ENCODE measurements around the gene RFX1. TPM values are rescaled to one million over a fixed set of nuclear protein-coding genes. Genes with fewer than 3 reads are reported as not detected.

The RFX1 gene
- total and polyA plus RNA-seq, 9 donors = 1.8 to 9.5 (median 7.1) TPM

GRCh38 chr19:13952931-13953531, 53.1 kb downstream of the RFX1 start:
- H3K36me3 ChIP-seq (ENCODE audit: control insufficient read depth, insufficient read depth, low read length) = peaks cover 37% of the 10 kb centered on the region
- no peaks in the 10 kb centered on the region for H3K27me3 ChIP-seq (ENCODE audit: control insufficient read depth, insufficient read depth, low read length)
- H3K9me3 ChIP-seq (replicated peaks; ENCODE audit: control insufficient read depth, low read depth, low read length) = no peaks in the 10 kb centered on the region
- H3K27ac ChIP-seq (ENCODE audit: low read length) = peak overlapping the region; percentile 77
- WGBS (ENCODE audit: insufficient coverage) = 4% methylated on average over 10 of the region's 13 CpGs
- peak; percentile 73 for DNase-seq
- peaks cover 11% of the 10 kb centered on the region for H3K4me1 ChIP-seq (ENCODE audit: control insufficient read depth, insufficient read depth, low read length)
- peak overlapping the region; percentile 64 for H3K4me3 ChIP-seq (ENCODE audit: low read length)

- under 1% methylated on average over 49 of the region's 65 CpGs for WGBS (ENCODE audit: insufficient coverage)
- H3K9me3 ChIP-seq (replicated peaks; ENCODE audit: control insufficient read depth, low read depth, low read length) = no peaks in the 10 kb centered on the region
- peaks cover 30% of the 10 kb centered on the region for H3K36me3 ChIP-seq (ENCODE audit: control insufficient read depth, insufficient read depth, low read length)
- no peaks in the 10 kb centered on the region for H3K27me3 ChIP-seq (ENCODE audit: control insufficient read depth, insufficient read depth, low read length)
- DNase-seq = peak; percentile 100
- H3K27ac ChIP-seq (ENCODE audit: low read length) = peak within 1 kb of the TSS; percentile 77
- peak within 1 kb of the TSS; percentile 64 for H3K4me3 ChIP-seq (ENCODE audit: low read length)
- H3K4me1 ChIP-seq (ENCODE audit: control insufficient read depth, insufficient read depth, low read length) = peaks cover 11% of the 10 kb centered on the region
Measured at GRCh38 chr19:13952154-13952930, 53.8 kb downstream of the RFX1 start, which contains the start of gene DCAF15. DCAF15 (plus strand) TSS chr19:13952509; CDS start chr19:13952513, 4 bp downstream.

- DNase-seq = no peak
- Histone ChIP-seq H3K27me3 (ENCODE audit: control insufficient read depth, insufficient read depth, low read length) (no peaks in the 10 kb centered on the region), H3K9me3 (replicated peaks; ENCODE audit: control insufficient read depth, low read depth, low read length) (no peaks in the 10 kb centered on the region), H3K27ac (ENCODE audit: low read length) (no peak overlapping the region), H3K4me1 (ENCODE audit: control insufficient read depth, insufficient read depth, low read length) (peaks cover 11% of the 10 kb centered on the region), H3K36me3 (ENCODE audit: control insufficient read depth, insufficient read depth, low read length) (peaks cover 25% of the 10 kb centered on the region), H3K4me3 (ENCODE audit: low read length) (peak overlapping the region; percentile 39)
- WGBS (ENCODE audit: insufficient coverage) = under 1% methylated on average over 16 of the region's 20 CpGs
Measured at GRCh38 chr19:13951799-13952153, 54.3 kb downstream of the RFX1 start.

- Histone ChIP-seq H3K27ac (ENCODE audit: low read length) (no peak overlapping the region), H3K9me3 (replicated peaks; ENCODE audit: control insufficient read depth, low read depth, low read length) (no peaks in the 10 kb centered on the region), H3K4me3 (ENCODE audit: low read length) (no peak overlapping the region), H3K36me3 (ENCODE audit: control insufficient read depth, insufficient read depth, low read length) (peaks cover 17% of the 10 kb centered on the region), H3K27me3 (ENCODE audit: control insufficient read depth, insufficient read depth, low read length) (no peaks in the 10 kb centered on the region), H3K4me1 (ENCODE audit: control insufficient read depth, insufficient read depth, low read length) (peaks cover 11% of the 10 kb centered on the region)
- no peak for DNase-seq
- no CpG with 5 or more reads among the region's 2 CpGs for WGBS (ENCODE audit: insufficient coverage)
Measured at GRCh38 chr19:13951043-13951442, 55.1 kb downstream of the RFX1 start.

- no peaks in the 10 kb centered on the region for H3K36me3 ChIP-seq (ENCODE audit: control insufficient read depth, insufficient read depth, low read length)
- no peak overlapping the region for H3K4me3 ChIP-seq (ENCODE audit: low read length)
- H3K9me3 ChIP-seq (replicated peaks; ENCODE audit: control insufficient read depth, low read depth, low read length) = no peaks in the 10 kb centered on the region
- DNase-seq = no peak
- H3K27me3 ChIP-seq (ENCODE audit: control insufficient read depth, insufficient read depth, low read length) = no peaks in the 10 kb centered on the region
- H3K27ac ChIP-seq (ENCODE audit: low read length) = no peak overlapping the region
- WGBS (ENCODE audit: insufficient coverage) = 100% methylated on average over 1 of the region's 4 CpGs
- no peaks in the 10 kb centered on the region for H3K4me1 ChIP-seq (ENCODE audit: control insufficient read depth, insufficient read depth, low read length)
Measured at GRCh38 chr19:13946414-13946813, 59.7 kb downstream of the RFX1 start.

GRCh38 chr19:13942023-13942684, 64.0 kb downstream of the RFX1 start:
- peaks cover 19% of the 10 kb centered on the region for H3K27me3 ChIP-seq (ENCODE audit: control insufficient read depth, insufficient read depth, low read length)
- no peaks in the 10 kb centered on the region for H3K9me3 ChIP-seq (replicated peaks; ENCODE audit: control insufficient read depth, low read depth, low read length)
- WGBS (ENCODE audit: insufficient coverage) = 100% methylated on average over 1 of the region's 1 CpG
- H3K36me3 ChIP-seq (ENCODE audit: control insufficient read depth, insufficient read depth, low read length) = no peaks in the 10 kb centered on the region
- no peak overlapping the region for H3K27ac ChIP-seq (ENCODE audit: low read length)
- H3K4me3 ChIP-seq (ENCODE audit: low read length) = no peak overlapping the region
- DNase-seq = no peak
- peaks cover 11% of the 10 kb centered on the region for H3K4me1 ChIP-seq (ENCODE audit: control insufficient read depth, insufficient read depth, low read length)

GRCh38 chr19:13938301-13939064, 67.6 kb downstream of the RFX1 start, which contains the start of gene PODNL1:
PODNL1 (minus strand) TSS chr19:13938417; CDS start chr19:13938181, 236 bp downstream.
- no peak within 1 kb of the TSS for H3K4me3 ChIP-seq (ENCODE audit: low read length)
- no peaks in the 10 kb centered on the region for H3K9me3 ChIP-seq (replicated peaks; ENCODE audit: control insufficient read depth, low read depth, low read length)
- peak; percentile 48 for DNase-seq
- H3K4me1 ChIP-seq (ENCODE audit: control insufficient read depth, insufficient read depth, low read length) = peaks cover 11% of the 10 kb centered on the region
- no peaks in the 10 kb centered on the region for H3K36me3 ChIP-seq (ENCODE audit: control insufficient read depth, insufficient read depth, low read length)
- peaks cover 19% of the 10 kb centered on the region for H3K27me3 ChIP-seq (ENCODE audit: control insufficient read depth, insufficient read depth, low read length)
- no peak within 1 kb of the TSS for H3K27ac ChIP-seq (ENCODE audit: low read length)
- 20% methylated on average over 4 of the region's 21 CpGs for WGBS (ENCODE audit: insufficient coverage)

- no peak overlapping the region for H3K27ac ChIP-seq (ENCODE audit: low read length)
- H3K4me1 ChIP-seq (ENCODE audit: control insufficient read depth, insufficient read depth, low read length) = peaks cover 11% of the 10 kb centered on the region
- DNase-seq = no peak
- H3K9me3 ChIP-seq (replicated peaks; ENCODE audit: control insufficient read depth, low read depth, low read length) = no peaks in the 10 kb centered on the region
- H3K4me3 ChIP-seq (ENCODE audit: low read length) = no peak overlapping the region
- H3K36me3 ChIP-seq (ENCODE audit: control insufficient read depth, insufficient read depth, low read length) = no peaks in the 10 kb centered on the region
- 14% methylated on average over 21 of the region's 29 CpGs for WGBS (ENCODE audit: insufficient coverage)
- peaks cover 19% of the 10 kb centered on the region for H3K27me3 ChIP-seq (ENCODE audit: control insufficient read depth, insufficient read depth, low read length)
Measured at GRCh38 chr19:13937479-13938300, 68.4 kb downstream of the RFX1 start.

GRCh38 chr19:13935765-13936510, 70.2 kb downstream of the RFX1 start:
- WGBS (ENCODE audit: insufficient coverage) = 67% methylated on average over 6 of the region's 22 CpGs
- H3K4me3 ChIP-seq (ENCODE audit: low read length) = no peak overlapping the region

More at GRCh38 chr19:13935765-13936510, 70.2 kb downstream of the RFX1 start:
- Histone ChIP-seq H3K36me3 (ENCODE audit: control insufficient read depth, insufficient read depth, low read length) (peaks cover 3% of the 10 kb centered on the region), H3K4me1 (ENCODE audit: control insufficient read depth, insufficient read depth, low read length) (peaks cover 11% of the 10 kb centered on the region), H3K9me3 (replicated peaks; ENCODE audit: control insufficient read depth, low read depth, low read length) (no peaks in the 10 kb centered on the region), H3K27me3 (ENCODE audit: control insufficient read depth, insufficient read depth, low read length) (peaks cover 19% of the 10 kb centered on the region), H3K27ac (ENCODE audit: low read length) (no peak overlapping the region)
- DNase-seq = no peak

Measured in muscle of leg (tissue), 11 donors.